Stomach (tissue), 4 donors: ENCODE results near the gene MOV10L1.

Experiments used
- POLR2AphosphoS5 ChIP-seq, 3 donors: sonication (generic); formaldehyde crosslinking; IDR thresholded peaks; one replicate each; pipeline ENCODE4 v1.6.1; 2016; ENCODE audit warnings: antibody characterized with exemption in 3 of 3
- TF ChIP-seq, protein P1 (sequence below), 7 experiments: fragments of 450-650 bp in 4 of 7; fragments of 200-600 bp in 3 of 7; sonication (generic) in 3 of 7; IDR thresholded peaks; one replicate each; pipeline ENCODE4 v1.5.1; 2016 to 2019; ENCODE audit warnings: antibody characterized with exemption in 7 of 7, control low read depth in 2 of 7, mild to moderate bottlenecking in 1 of 7

DNA sequence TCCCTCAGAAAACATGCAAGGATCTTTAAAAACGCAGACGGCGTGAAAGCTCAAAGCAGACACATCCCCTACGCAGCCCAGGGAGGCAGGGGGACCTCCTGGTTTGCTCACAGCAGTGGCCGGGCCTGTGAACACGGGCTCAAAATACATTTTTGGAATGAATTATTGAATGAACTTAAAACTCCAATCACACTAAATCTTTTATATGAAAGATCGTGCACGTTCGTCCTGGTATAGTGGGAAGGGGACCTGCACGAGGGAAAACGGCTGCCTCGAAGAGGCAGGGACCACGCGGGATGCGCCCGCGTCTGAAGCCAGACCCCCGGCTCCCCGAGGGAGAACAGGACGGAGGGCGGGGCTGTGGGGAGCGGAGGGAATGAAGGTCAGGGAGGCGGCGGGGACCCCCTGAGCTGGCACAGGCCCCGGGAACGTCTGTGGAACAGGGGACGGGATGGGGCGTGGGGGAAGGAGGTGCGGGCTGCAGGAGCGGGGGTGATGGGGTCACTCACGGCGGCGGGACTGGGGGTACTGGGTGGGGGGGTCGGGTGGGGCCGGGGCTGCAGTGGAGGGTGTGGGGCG, 79.5 kb downstream of the MOV10L1 start:
- TF ChIP-seq, protein P1, sequence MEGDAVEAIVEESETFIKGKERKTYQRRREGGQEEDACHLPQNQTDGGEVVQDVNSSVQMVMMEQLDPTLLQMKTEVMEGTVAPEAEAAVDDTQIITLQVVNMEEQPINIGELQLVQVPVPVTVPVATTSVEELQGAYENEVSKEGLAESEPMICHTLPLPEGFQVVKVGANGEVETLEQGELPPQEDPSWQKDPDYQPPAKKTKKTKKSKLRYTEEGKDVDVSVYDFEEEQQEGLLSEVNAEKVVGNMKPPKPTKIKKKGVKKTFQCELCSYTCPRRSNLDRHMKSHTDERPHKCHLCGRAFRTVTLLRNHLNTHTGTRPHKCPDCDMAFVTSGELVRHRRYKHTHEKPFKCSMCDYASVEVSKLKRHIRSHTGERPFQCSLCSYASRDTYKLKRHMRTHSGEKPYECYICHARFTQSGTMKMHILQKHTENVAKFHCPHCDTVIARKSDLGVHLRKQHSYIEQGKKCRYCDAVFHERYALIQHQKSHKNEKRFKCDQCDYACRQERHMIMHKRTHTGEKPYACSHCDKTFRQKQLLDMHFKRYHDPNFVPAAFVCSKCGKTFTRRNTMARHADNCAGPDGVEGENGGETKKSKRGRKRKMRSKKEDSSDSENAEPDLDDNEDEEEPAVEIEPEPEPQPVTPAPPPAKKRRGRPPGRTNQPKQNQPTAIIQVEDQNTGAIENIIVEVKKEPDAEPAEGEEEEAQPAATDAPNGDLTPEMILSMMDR (IDR thresholded peaks at IDR 0.05) = no peak
- no peak for TF ChIP-seq POLR2AphosphoS5 (IDR thresholded peaks at IDR 0.05)
